Endothelial cell of umbilical vein (primary cell): ENCODE data around the gene PAFAH2. TPM values are rescaled to one million over a fixed set of nuclear protein-coding genes. Genes with fewer than 3 reads are reported as not detected.

Experiments used
- BruUV-seq: library from RNA; stranded (reverse); fragments of 400-500 nt; replicated peaks from 2 replicates; lab custom pipeline; 2021; lab: Mats Ljungman, UMichigan
- CTCF ChIA-PET: fragments of 300-600, 350-600 bp; sonication (Branson Sonifier 250); formaldehyde crosslinking; loops from one replicate; lab custom pipeline; 2021; ENCODE audit warnings: antibody characterized with exemption, inconsistent platforms; lab: Charles Lee
- POLR2A ChIA-PET: fragments of 300-600, 350-600 bp; sonication (Branson Sonifier 250); formaldehyde crosslinking; loops from one replicate; lab custom pipeline; 2021; ENCODE audit warnings: antibody characterized with exemption, inconsistent platforms; lab: Charles Lee
- DNase-seq: peaks from one replicate; pipeline ENCODE4 v3.0.0-alpha.2; 2011; ENCODE audit warnings: low read depth, low spot score
- FAIRE-seq: peaks from 2 replicates; lab custom pipeline; 2011; peaks lifted over from hg19 to GRCh38; lab: Jason Lieb, UNC
- H2AFZ ChIP-seq: 2 replicates; pipeline ENCODE4 v1.6.0; 2012; ENCODE audit warnings: low read depth, low read length, control low read depth, inconsistent platforms
- H3K27ac ChIP-seq: 2 replicates; pipeline ENCODE4 v1.5.1; 2011; ENCODE audit warnings: low read depth, mild to moderate bottlenecking, control low read depth, low read length, moderate library complexity; ENCODE audit not compliant: insufficient read depth
- H3K27me3 ChIP-seq, 2 experiments: 2 replicates each; pipeline versions ENCODE4 v1.6.0 to v1.6.1; 2011; ENCODE audit warnings: low read length in 2 of 2, mixed read lengths in 1 of 2; ENCODE audit not compliant: control insufficient read depth in 2 of 2, insufficient read depth in 2 of 2
- H3K36me3 ChIP-seq, 2 experiments: 2 replicates in 1 of 2; 3 replicates in 1 of 2; pipeline ENCODE4 v1.5.1; 2011; ENCODE audit warnings: low read length in 2 of 2, mild to moderate bottlenecking in 1 of 2, moderate library complexity in 1 of 2; ENCODE audit not compliant: control insufficient read depth in 2 of 2, insufficient read depth in 2 of 2; ENCODE audit errors: extremely low read depth in 1 of 2
- H3K4me1 ChIP-seq: 3 replicates; pipeline ENCODE4 v1.5.1; 2011; ENCODE audit warnings: mild to moderate bottlenecking, low read length; ENCODE audit not compliant: control insufficient read depth, insufficient read depth; ENCODE audit errors: extremely low read depth
- H3K4me2 ChIP-seq: 2 replicates; pipeline ENCODE4 v1.6.1; 2011; ENCODE audit warnings: low read length, control low read depth, mixed read lengths; ENCODE audit not compliant: insufficient read depth
- H3K4me3 ChIP-seq, 3 experiments: fragments of 200-600 bp in 1 of 3; sonication (generic), shearing (Covaris generic) in 1 of 3; replicated peaks in 1 of 3; 2 replicates each; pipeline ENCODE4 v1.5.1; 2011 to 2016; ENCODE audit warnings: control low read depth in 3 of 3, low read length in 3 of 3, mild to moderate bottlenecking in 2 of 3, inconsistent platforms in 1 of 3, low read depth in 1 of 3, moderate library complexity in 1 of 3; ENCODE audit not compliant: insufficient read depth in 1 of 3
- H3K79me2 ChIP-seq: 2 replicates; pipeline ENCODE4 v1.6.0; 2012; ENCODE audit warnings: low read length, inconsistent platforms; ENCODE audit not compliant: control insufficient read depth, insufficient read depth
- H3K9ac ChIP-seq: replicated peaks from 2 replicates; pipeline ENCODE3; 2011; ENCODE audit warnings: low read length, control low read depth; ENCODE audit not compliant: insufficient read depth; ENCODE audit errors: extremely low read depth
- H3K9me1 ChIP-seq: replicated peaks from 3 replicates; pipeline ENCODE4 v1.6.0; 2011; ENCODE audit warnings: mild to moderate bottlenecking, low read length; ENCODE audit not compliant: control insufficient read depth, insufficient read depth; ENCODE audit errors: extremely low read depth
- H3K9me3 ChIP-seq: replicated peaks from 2 replicates; pipeline ENCODE4 v1.5.1; 2012; ENCODE audit warnings: low read length, inconsistent platforms; ENCODE audit not compliant: control insufficient read depth, insufficient read depth
- H4K20me1 ChIP-seq: replicated peaks from 2 replicates; pipeline ENCODE3; 2011; ENCODE audit warnings: mild to moderate bottlenecking, low read length; ENCODE audit not compliant: control insufficient read depth, insufficient read depth; ENCODE audit errors: extremely low read depth
- EZH2 ChIP-seq: IDR thresholded peaks from 2 replicates; pipeline ENCODE4 v1.6.1; 2012; ENCODE audit warnings: borderline replicate concordance, low read depth, mild to moderate bottlenecking, moderate library complexity, low read length, inconsistent platforms; ENCODE audit not compliant: severe bottlenecking
- FOS ChIP-seq: IDR thresholded peaks from 2 replicates; pipeline ENCODE4 v1.6.1; 2011; ENCODE audit warnings: mild to moderate bottlenecking, low read length, moderate library complexity, borderline replicate concordance; ENCODE audit not compliant: insufficient read depth
- GATA2 ChIP-seq: IDR thresholded peaks from 2 replicates; pipeline ENCODE4 v1.7.0; 2011; ENCODE audit warnings: low read depth, mild to moderate bottlenecking, moderate library complexity, mixed read lengths, low read length; ENCODE audit not compliant: insufficient read length, insufficient read depth
- JUN ChIP-seq: IDR thresholded peaks from 2 replicates; pipeline ENCODE4 v1.6.1; 2011; ENCODE audit warnings: borderline replicate concordance, low read depth; ENCODE audit not compliant: insufficient read length, insufficient read depth
- MYC ChIP-seq: IDR thresholded peaks from one replicate; pipeline ENCODE4 v1.6.1; 2011; ENCODE audit warnings: mild to moderate bottlenecking, low read depth, low read length
- POLR2A ChIP-seq: IDR thresholded peaks from 2 replicates; pipeline ENCODE4 v1.6.1; 2012; ENCODE audit warnings: low read depth, mild to moderate bottlenecking, control low read depth, low read length
- POLR2AphosphoS5 ChIP-seq: IDR thresholded peaks from 2 replicates; pipeline ENCODE4 v1.6.1; 2012; ENCODE audit warnings: low read depth, mild to moderate bottlenecking, control low read depth, low read length, moderate library complexity; ENCODE audit not compliant: insufficient read depth
- dilution Hi-C: fragments of 300-500 bp; cut with MboI; formaldehyde crosslinking; loops from one replicate; pipeline ENCODE4 v1.15.0; 2019; ENCODE audit warnings: low sequenced_read_pairs; ENCODE audit not compliant: extremely low pct_ligation_motif_present
- intact Hi-C: fragments of 100-400 bp; cut with micrococcal nuclease; formaldehyde crosslinking; loops from one replicate; pipeline ENCODE4 v1.10.0; 2022
- polyA plus RNA-seq, 4 experiments: library from polyadenylated mRNA; depleted of rRNA in 3 of 4; stranded (reverse) in 3 of 4; unstranded in 1 of 4; fragments of >200 nt; gene quantifications; 2 replicates each; pipeline versions ENCODE4 v1.2.1 to v1.2.3, GENCODE V29; 2011 to 2012; ENCODE audit warnings: missing spikeins in 1 of 4
- total RNA-seq: library from RNA; stranded (reverse); gene quantifications from 2 replicates; pipeline ENCODE4 v1.2.3, GENCODE V29; 2021
- TF ChIP-seq, protein P1 (sequence below): IDR thresholded peaks from 2 replicates; pipeline ENCODE4 v1.6.1; 2011; ENCODE audit not compliant: insufficient read depth, insufficient read length
- TF ChIP-seq, protein P2 (sequence below), 2 donors: IDR thresholded peaks; 1 replicate in 1 of 2; 2 replicates in 1 of 2; pipeline ENCODE4 v1.5.1; 2011; ENCODE audit warnings: low read length in 2 of 2, mild to moderate bottlenecking in 2 of 2, moderate library complexity in 2 of 2, control low read depth in 1 of 2, inconsistent platforms in 1 of 2, low read depth in 1 of 2; ENCODE audit not compliant: insufficient read depth in 1 of 2; ENCODE audit errors: extremely low read depth in 1 of 2

The PAFAH2 gene
- total and polyA plus RNA-seq, 2 donors (not counting 3 experiments of a cell fraction or from before 2014, with no cell fraction given) = 6.0 to 6.9 TPM

DNA sequence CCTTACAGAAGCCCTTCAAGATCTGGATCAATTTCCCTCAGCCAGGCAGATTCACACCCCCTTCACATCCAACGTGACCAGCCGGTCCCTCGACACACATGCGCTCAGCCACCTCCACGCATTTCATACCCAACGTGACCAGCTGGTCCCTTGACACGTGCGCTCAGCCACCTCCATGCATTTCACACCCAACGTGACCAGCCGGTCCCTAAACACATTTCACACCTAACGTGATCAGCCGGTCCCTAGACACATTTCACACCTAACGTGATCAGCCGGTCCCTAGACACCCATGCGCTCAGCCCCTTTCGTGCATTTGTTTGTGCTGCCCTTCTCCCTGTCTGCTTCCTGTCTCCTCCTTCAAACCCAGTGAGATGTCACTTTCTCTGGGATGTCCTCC, 8.8 kb upstream of the PAFAH2 start:
- no peak overlapping the region for H3K27ac ChIP-seq
- intact Hi-C loops = no loop called here
- no peak overlapping the region for H3K4me3 ChIP-seq
- H3K36me3 ChIP-seq = no peaks in the 10 kb centered on the region
- no peaks in the 10 kb centered on the region for H3K9me3 ChIP-seq
- no peak for TF ChIP-seq JUN
- TF ChIP-seq EZH2 = no peak
- TF ChIP-seq, protein P1, sequence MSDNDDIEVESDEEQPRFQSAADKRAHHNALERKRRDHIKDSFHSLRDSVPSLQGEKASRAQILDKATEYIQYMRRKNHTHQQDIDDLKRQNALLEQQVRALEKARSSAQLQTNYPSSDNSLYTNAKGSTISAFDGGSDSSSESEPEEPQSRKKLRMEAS = no peak
- no peak for TF ChIP-seq MYC
- TF ChIP-seq, protein P2, sequence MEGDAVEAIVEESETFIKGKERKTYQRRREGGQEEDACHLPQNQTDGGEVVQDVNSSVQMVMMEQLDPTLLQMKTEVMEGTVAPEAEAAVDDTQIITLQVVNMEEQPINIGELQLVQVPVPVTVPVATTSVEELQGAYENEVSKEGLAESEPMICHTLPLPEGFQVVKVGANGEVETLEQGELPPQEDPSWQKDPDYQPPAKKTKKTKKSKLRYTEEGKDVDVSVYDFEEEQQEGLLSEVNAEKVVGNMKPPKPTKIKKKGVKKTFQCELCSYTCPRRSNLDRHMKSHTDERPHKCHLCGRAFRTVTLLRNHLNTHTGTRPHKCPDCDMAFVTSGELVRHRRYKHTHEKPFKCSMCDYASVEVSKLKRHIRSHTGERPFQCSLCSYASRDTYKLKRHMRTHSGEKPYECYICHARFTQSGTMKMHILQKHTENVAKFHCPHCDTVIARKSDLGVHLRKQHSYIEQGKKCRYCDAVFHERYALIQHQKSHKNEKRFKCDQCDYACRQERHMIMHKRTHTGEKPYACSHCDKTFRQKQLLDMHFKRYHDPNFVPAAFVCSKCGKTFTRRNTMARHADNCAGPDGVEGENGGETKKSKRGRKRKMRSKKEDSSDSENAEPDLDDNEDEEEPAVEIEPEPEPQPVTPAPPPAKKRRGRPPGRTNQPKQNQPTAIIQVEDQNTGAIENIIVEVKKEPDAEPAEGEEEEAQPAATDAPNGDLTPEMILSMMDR (IDR thresholded peaks at IDR 0.05; ENCODE audit: extremely low read depth in 1 of 2, insufficient read depth in 1 of 2, low read depth in 1 of 2, low read length in 2 of 2) = no peak
- TF ChIP-seq POLR2A = no peak
- TF ChIP-seq GATA2 = no peak
- TF ChIP-seq POLR2AphosphoS5 = no peak
- TF ChIP-seq FOS = no peak
- H3K9me1 ChIP-seq = no peaks in the 10 kb centered on the region
- H3K4me1 ChIP-seq = no peaks in the 10 kb centered on the region
- no TSS peak for BruUV-seq
- H3K27me3 ChIP-seq = peaks cover 3 to 5% of the 10 kb centered on the region in 2 experiments
- no peaks in the 10 kb centered on the region for H4K20me1 ChIP-seq
- POLR2A ChIA-PET = no interaction called here
- dilution Hi-C loops = no loop called here
- H3K79me2 ChIP-seq = no peaks in the 10 kb centered on the region
- DNase-seq = no peak
- no peak overlapping the region for H3K4me2 ChIP-seq
- H2AFZ ChIP-seq = no peak overlapping the region
- no peak overlapping the region for H3K9ac ChIP-seq
- CTCF ChIA-PET = no interaction called here
- FAIRE-seq = no peak
